Uterus (tissue), 2 donors: Measurements from ENCODE around the gene PLD1.

Experiments used
- CTCF ChIP-seq, 4 experiments: fragments of 200-600 bp in 2 of 4; fragments of 450-650 bp in 2 of 4; sonication (generic) in 2 of 4; IDR thresholded peaks; one replicate each; pipeline ENCODE4 v1.5.1; 2016 to 2019; ENCODE audit warnings: antibody characterized with exemption in 4 of 4, mild to moderate bottlenecking in 2 of 4, moderate library complexity in 1 of 4
- POLR2A ChIP-seq, 2 donors: fragments of 450-650 bp; IDR thresholded peaks; one replicate each; pipeline ENCODE4 v1.6.1; 2016; ENCODE audit warnings: antibody characterized with exemption in 2 of 2, mild to moderate bottlenecking in 1 of 2, moderate library complexity in 1 of 2

GRCh38 chr3:171602072-171602471 lies 208.2 kb downstream of the PLD1 start:
- TF ChIP-seq CTCF (IDR thresholded peaks at IDR 0.05) (no peak), POLR2A (IDR thresholded peaks at IDR 0.05) (no peak)
